Heart left ventricle (tissue), 16 donors: Measurements from ENCODE around the gene THSD4. TPM values are rescaled to one million over a fixed set of nuclear protein-coding genes. Genes with fewer than 3 reads are reported as not detected.

Source experiments
- ATAC-seq, 4 donors: fragments of 200-7000 bp; cut with Tn5 transposase; one replicate each; pipeline ENCODE4 v1.9.1; 2020 to 2022; ENCODE audit warnings: moderate library complexity in 4 of 4, mild to moderate bottlenecking in 3 of 4, moderate number of reproducible peaks in 1 of 4
- DNase-seq, 5 donors: peaks; one replicate each; pipeline ENCODE4 v3.0.0-alpha.2; 2020
- H3K27ac ChIP-seq, 12 donors: fragments of 200-600 bp; sonication (generic) in 4 of 12; one replicate each; pipeline versions ENCODE4 v1.5.0 to v1.8.0; 2016 to 2022; ENCODE audit warnings: mild to moderate bottlenecking in 2 of 12
- H3K27me3 ChIP-seq, 9 donors: fragments of 200-600 bp; sonication (generic) in 2 of 9; one replicate each; pipeline versions ENCODE4 v1.5.1 to v1.8.0; 2016 to 2022; ENCODE audit warnings: mild to moderate bottlenecking in 3 of 9
- H3K36me3 ChIP-seq, 9 donors: fragments of 200-600 bp; sonication (generic) in 2 of 9; one replicate each; pipeline versions ENCODE4 v1.5.0 to v1.8.0; 2018 to 2022; ENCODE audit warnings: mild to moderate bottlenecking in 2 of 9
- H3K4me1 ChIP-seq, 12 donors: fragments of 200-600 bp; sonication (generic) in 4 of 12; one replicate each; pipeline versions ENCODE4 v1.5.0 to v1.8.0; 2016 to 2022; ENCODE audit warnings: mild to moderate bottlenecking in 3 of 12
- H3K4me3 ChIP-seq, 12 donors: fragments of 200-600 bp; sonication (generic) in 4 of 12; one replicate each; pipeline versions ENCODE4 v1.5.0 to v1.8.0; 2017 to 2022; ENCODE audit warnings: mild to moderate bottlenecking in 9 of 12, moderate library complexity in 4 of 12
- H3K9me3 ChIP-seq, 12 donors: fragments of 200-600 bp; sonication (generic) in 4 of 12; one replicate each; pipeline versions ENCODE4 v1.5.0 to v1.8.0; 2016 to 2022; ENCODE audit warnings: mild to moderate bottlenecking in 1 of 12
- POLR2A ChIP-seq, 2 donors: fragments of 450-650 bp; IDR thresholded peaks; one replicate each; pipeline ENCODE4 v1.6.1; 2017; ENCODE audit warnings: antibody characterized with exemption in 2 of 2, mild to moderate bottlenecking in 2 of 2, moderate library complexity in 2 of 2
- WGBS, 4 donors: extraction: QIAGEN DNeasy Blood & Tissue Kit in 2 of 4; methylation state at CpG; one replicate each; pipeline versions ENCODE4 v1.1.5 to v1.1.7; 2013 to 2018; 5-methylcytosine and 5-hydroxymethylcytosine counted together
- intact Hi-C, 10 donors: fragments of 100-400 bp; cut with DNase I; formaldehyde crosslinking; loops; one replicate each; pipeline versions ENCODE4 v1.11.1 to v1.14.2; 2022
- polyA plus RNA-seq, 2 donors: library from polyadenylated mRNA; stranded (reverse); fragments of 200-250 nt; gene quantifications; one replicate each; pipeline ENCODE4 v1.2.3, GENCODE V29; 2013
- total RNA-seq, 9 donors: library from RNA; depleted of rRNA in 2 of 9; stranded (reverse); fragments of >200 nt in 2 of 9; fragmentation: NEBNext Ultra II Directional in 3 of 9; extraction: Animal tissue kit (Norgen Biotek cat#: 25700) in 3 of 9; gene quantifications; one replicate each; pipeline versions ENCODE4 v1.1.0 to v1.2.4, GENCODE V29; 2016 to 2023
- TF ChIP-seq, protein P1 (sequence below), 12 donors: fragments of 200-600 bp; sonication (generic) in 4 of 12; IDR thresholded peaks; one replicate each; pipeline versions ENCODE4 v1.5.0 to v1.8.0; 2018 to 2022; ENCODE audit warnings: antibody characterized with exemption in 12 of 12, mild to moderate bottlenecking in 5 of 12
- donor health status: ischemic (EF 13 %, LVEDD 7.1; RV severe dilation, severe dysfunction).
- donor health status: healthy with polysubstance abuse.
- donor health status: DM: no; HTN: yes; CAD: no.
- donor health status: DM: no; HTN: no; CAD: no.
- donor health status: ischemic (EF 25% LVEDD 6.9; RV normal size, moderate dysfunction).
- donor health status: ischemic (EF 25% LVEDD 5.7; RV mildly dilated, moderate dysfunction).
- donor health status: healthy.
- donor health status: DM: yes; HTN: yes; CAD: no.
- donor health status: ischemic (EF 35%, LVEDD 5.7; RV mildly dilated, moderate dysfunction).
- donor health status: nonischemic (EF 11% LVEDD 7.7; RV severe dilation, severe dysfunction).
- donor health status: DM: yes; HTN: yes; CAD: no.
- donor health status: PGD.
- donor health status: ischemic (EF 29% LVEDD 5.4; RV normal size, mild dysfunction).
- donor health status: nonischemic (EF 23%, LVEDD 6.1; RV moderate dilation, normal function).

THSD4 gene
- total and polyA plus RNA-seq, 11 donors, result 32.6 to 206 (median 93.2) TPM

DNA sequence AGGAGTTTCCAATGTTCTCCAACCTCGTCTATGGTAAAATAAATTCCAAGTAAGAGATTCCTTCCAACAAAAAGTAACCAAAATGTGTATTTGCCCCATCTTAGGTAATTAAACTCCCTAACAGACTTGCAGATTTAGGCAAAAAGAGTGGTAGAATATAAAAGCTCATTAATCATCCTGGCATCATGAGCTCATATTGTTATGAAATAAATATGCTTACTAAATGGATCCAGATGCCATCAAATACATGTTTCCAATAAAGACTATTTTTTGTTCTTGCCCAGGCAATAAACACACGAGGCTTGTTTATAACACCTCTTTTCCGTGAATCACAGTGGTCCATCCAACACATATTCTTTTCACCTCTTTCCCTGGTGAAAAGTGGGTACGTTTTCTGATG lies 189.4 kb downstream of the THSD4 start:
- no peak overlapping the region for H3K27ac ChIP-seq
- H3K4me3 ChIP-seq, result no peak overlapping the region
- DNase-seq, result no peak
- intact Hi-C loops, result no loop called here
- TF ChIP-seq, protein P1, sequence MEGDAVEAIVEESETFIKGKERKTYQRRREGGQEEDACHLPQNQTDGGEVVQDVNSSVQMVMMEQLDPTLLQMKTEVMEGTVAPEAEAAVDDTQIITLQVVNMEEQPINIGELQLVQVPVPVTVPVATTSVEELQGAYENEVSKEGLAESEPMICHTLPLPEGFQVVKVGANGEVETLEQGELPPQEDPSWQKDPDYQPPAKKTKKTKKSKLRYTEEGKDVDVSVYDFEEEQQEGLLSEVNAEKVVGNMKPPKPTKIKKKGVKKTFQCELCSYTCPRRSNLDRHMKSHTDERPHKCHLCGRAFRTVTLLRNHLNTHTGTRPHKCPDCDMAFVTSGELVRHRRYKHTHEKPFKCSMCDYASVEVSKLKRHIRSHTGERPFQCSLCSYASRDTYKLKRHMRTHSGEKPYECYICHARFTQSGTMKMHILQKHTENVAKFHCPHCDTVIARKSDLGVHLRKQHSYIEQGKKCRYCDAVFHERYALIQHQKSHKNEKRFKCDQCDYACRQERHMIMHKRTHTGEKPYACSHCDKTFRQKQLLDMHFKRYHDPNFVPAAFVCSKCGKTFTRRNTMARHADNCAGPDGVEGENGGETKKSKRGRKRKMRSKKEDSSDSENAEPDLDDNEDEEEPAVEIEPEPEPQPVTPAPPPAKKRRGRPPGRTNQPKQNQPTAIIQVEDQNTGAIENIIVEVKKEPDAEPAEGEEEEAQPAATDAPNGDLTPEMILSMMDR (IDR thresholded peaks at IDR 0.05), result no peak
- TF ChIP-seq POLR2A (IDR thresholded peaks at IDR 0.05), result no peak
- peaks cover 0 to 37% (median 14%) of the 10 kb centered on the region in 12 donors for H3K4me1 ChIP-seq
- no peak for ATAC-seq
- H3K36me3 ChIP-seq, result no peaks in the 10 kb centered on the region
- WGBS, 4 donors, result 90 to 95% (median 90%) methylated on average over 4 of the region's 4 CpGs
- no peaks in the 10 kb centered on the region for H3K27me3 ChIP-seq
- H3K9me3 ChIP-seq, result no peaks in the 10 kb centered on the region

DNA sequence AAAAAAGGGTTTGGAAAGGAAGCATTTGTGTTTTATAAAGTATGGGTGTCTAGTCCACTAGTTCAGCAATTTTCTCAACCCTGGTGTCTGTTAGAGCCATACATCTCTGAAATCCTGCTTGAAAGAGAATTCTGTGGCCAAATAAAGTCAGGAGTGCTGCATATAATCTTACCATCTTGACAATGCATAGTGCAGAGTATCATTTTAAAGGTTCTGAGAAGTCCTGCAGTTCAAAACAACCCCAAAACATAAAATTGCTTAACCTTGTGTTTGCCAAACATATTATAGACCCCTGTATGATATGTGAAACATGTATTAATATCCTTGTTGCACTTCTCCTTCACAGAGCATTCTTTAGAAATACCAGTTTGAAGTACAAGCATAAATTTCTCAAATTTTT lies 191.3 kb downstream of the THSD4 start:
- no peak overlapping the region for H3K4me3 ChIP-seq
- no peaks in the 10 kb centered on the region for H3K27me3 ChIP-seq
- TF ChIP-seq, protein P1 (IDR thresholded peaks at IDR 0.05), result no peak
- no peak for TF ChIP-seq POLR2A (IDR thresholded peaks at IDR 0.05)
- DNase-seq, result no peak
- intact Hi-C loops, result no loop called here
- no peaks in the 10 kb centered on the region for H3K36me3 ChIP-seq
- no peak overlapping the region for H3K27ac ChIP-seq
- peaks cover 0 to 28% (median 11%) of the 10 kb centered on the region in 12 donors for H3K4me1 ChIP-seq
- H3K9me3 ChIP-seq, result no peaks in the 10 kb centered on the region
- no peak for ATAC-seq

DNA sequence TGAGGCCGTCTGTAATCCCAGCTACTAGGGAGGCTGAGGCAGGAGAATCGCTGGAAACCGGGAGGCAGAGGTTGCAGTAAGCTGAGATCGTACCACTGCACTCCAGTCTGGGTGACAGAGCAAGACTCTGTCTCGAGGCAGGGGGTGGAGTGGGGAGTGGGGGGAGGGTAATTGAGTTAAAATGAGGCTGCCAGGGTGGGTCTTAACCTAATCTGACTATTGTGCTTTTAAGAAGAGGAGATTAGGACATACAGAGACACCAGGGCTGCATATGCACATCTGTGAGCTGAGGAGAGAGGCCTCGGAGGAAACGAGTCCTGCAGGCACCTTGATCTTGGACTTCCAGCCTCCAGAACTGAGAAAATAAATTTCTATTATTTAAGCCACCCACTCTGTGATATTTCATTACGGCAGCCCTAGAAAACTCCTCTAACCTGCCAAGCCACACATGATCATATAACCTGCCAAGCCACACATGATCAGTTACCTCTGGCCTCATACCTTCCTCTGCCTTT lies 197.0 kb downstream of the THSD4 start:
- DNase-seq (no peak), ATAC-seq (no peak)
- no peak overlapping the region for H3K4me3 ChIP-seq
- no peaks in the 10 kb centered on the region for H3K9me3 ChIP-seq
- H3K4me1 ChIP-seq, result peaks cover 0 to 16% (median 0%) of the 10 kb centered on the region in 12 donors
- WGBS, 4 donors, result 87 to 91% (median 91%) methylated on average over 8 of the region's 8 CpGs
- H3K27ac ChIP-seq, result no peak overlapping the region
- no peak for TF ChIP-seq POLR2A (IDR thresholded peaks at IDR 0.05)
- TF ChIP-seq, protein P1 (IDR thresholded peaks at IDR 0.05), result no peak
- no peaks in the 10 kb centered on the region for H3K27me3 ChIP-seq
- intact Hi-C loops, result no loop called here
- H3K36me3 ChIP-seq, result peaks cover 0 to 4% (median 0%) of the 10 kb centered on the region in 9 donors

DNA sequence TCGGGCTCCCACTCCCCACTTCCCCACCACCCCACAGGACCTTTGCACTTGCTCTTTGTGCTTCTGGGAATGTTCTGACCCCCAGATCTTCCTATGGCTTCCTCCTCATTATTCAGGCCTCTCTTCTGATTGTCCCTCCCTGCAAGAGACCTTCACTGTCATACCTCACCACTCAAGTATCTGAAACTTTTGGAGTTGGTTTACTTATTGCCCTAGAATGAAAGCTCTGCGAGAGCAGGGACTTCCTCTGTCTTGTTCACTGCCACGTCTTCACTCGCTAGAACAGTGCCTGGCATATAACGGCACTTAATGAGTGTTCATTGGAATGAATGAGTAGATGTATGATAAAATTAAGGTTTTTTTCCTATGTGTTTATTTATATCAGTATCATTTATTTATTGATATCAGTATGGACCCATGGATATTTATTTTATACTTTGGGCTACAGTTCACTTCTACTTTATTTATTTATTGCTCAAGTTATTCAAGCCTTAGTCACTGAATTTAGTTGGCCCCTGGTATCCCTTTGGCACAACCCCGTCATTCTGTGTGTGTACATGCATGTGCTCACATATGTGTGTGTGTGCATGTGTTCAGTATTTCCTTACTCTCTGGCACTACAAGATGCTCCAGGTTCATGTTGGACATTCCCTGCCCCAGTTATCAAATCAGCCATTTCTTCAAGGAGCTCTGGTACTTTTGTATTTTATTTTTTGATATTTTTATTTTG lies 197.6 kb downstream of the THSD4 start:
- Histone ChIP-seq H3K4me3 (no peak overlapping the region), H3K9me3 (no peaks in the 10 kb centered on the region), H3K27ac (no peak overlapping the region), H3K27me3 (no peaks in the 10 kb centered on the region), H3K4me1 (peaks cover 0 to 16% (median 0%) of the 10 kb centered on the region in 12 donors), H3K36me3 (peaks cover 0 to 4% (median 0%) of the 10 kb centered on the region in 9 donors)
- ATAC-seq (no peak), DNase-seq (no peak)
- WGBS, 4 donors, result 77 to 88% (median 85%) methylated on average over 6 of the region's 6 CpGs
- TF ChIP-seq, protein P1 (IDR thresholded peaks at IDR 0.05), result no peak
- no peak for TF ChIP-seq POLR2A (IDR thresholded peaks at IDR 0.05)
- intact Hi-C loops, result no loop called here
